ENCODE data around the gene RITA1. TPM values are rescaled to one million over a fixed set of nuclear protein-coding genes. Genes with fewer than 3 reads are reported as not detected.

RITA1 gene
- total and polyA plus RNA-seq, 2 donors (not counting 3 experiments of a cell fraction or from before 2014, with no cell fraction given), result 20.7 to 21.3 TPM

GRCh38 chr12:113174461-113175384, 10.8 kb upstream of the RITA1 start:
- Histone ChIP-seq H3K27me3 (ENCODE audit: control insufficient read depth in 2 of 2, insufficient read depth in 2 of 2, low read length in 2 of 2) (no peaks in the 10 kb centered on the region), H3K9me1 (replicated peaks; ENCODE audit: control insufficient read depth, extremely low read depth, insufficient read depth, low read length) (no peaks in the 10 kb centered on the region), H4K20me1 (replicated peaks; ENCODE audit: control insufficient read depth, extremely low read depth, insufficient read depth, low read length) (no peaks in the 10 kb centered on the region), H3K4me3 (replicated peaks in 1 of 3; ENCODE audit: insufficient read depth in 1 of 3, low read depth in 1 of 3, low read length in 3 of 3) (no peak overlapping the region), H3K4me1 (ENCODE audit: control insufficient read depth, extremely low read depth, insufficient read depth, low read length) (no peaks in the 10 kb centered on the region), H3K9me3 (replicated peaks; ENCODE audit: control insufficient read depth, insufficient read depth, low read length) (no peaks in the 10 kb centered on the region), H3K4me2 (ENCODE audit: insufficient read depth, low read length) (no peak overlapping the region), H2AFZ (ENCODE audit: low read depth, low read length) (no peak overlapping the region), H3K27ac (ENCODE audit: insufficient read depth, low read depth, low read length) (no peak overlapping the region), H3K9ac (replicated peaks; ENCODE audit: extremely low read depth, insufficient read depth, low read length) (no peak overlapping the region), H3K36me3 (ENCODE audit: control insufficient read depth in 2 of 2, extremely low read depth in 1 of 2, insufficient read depth in 2 of 2, low read length in 2 of 2) (peaks cover 28 to 57% of the 10 kb centered on the region in 2 experiments), H3K79me2 (ENCODE audit: control insufficient read depth, insufficient read depth, low read length) (no peaks in the 10 kb centered on the region)
- ChIA-PET POLR2A (no interaction called here), CTCF (interaction anchor here (1.0 to 6.4 kb wide), 19 partner anchors 9 to 250 kb away, joined by 3 to 83 read pairs (median 5); partner anchors contain the start of genes DDX54 and RITA1)
- DNase-seq (ENCODE audit: low read depth, low spot score) (peak; percentile 66), FAIRE-seq (peak; percentile 85)
- TF ChIP-seq CTCF (IDR thresholded peaks at IDR 0.05; ENCODE audit: extremely low read depth in 1 of 2, insufficient read depth in 1 of 2, low read depth in 1 of 2, low read length in 2 of 2) (peak; percentile 95), EZH2 (IDR thresholded peaks at IDR 0.05; ENCODE audit: borderline replicate concordance, low read depth, low read length, severe bottlenecking) (no peak)
- intact Hi-C loops (cut with micrococcal nuclease), result loop anchor here (1.0 kb wide), 2 partner anchors 126 to 182 kb away; no protein-coding TSS in a partner anchor
- dilution Hi-C loops (cut with MboI; ENCODE audit: extremely low pct_ligation_motif_present, low sequenced_read_pairs), result no loop called here
- no TSS peak for BruUV-seq (replicated peaks)

- intact Hi-C loops (cut with micrococcal nuclease) (no loop called here), dilution Hi-C loops (cut with MboI; ENCODE audit: extremely low pct_ligation_motif_present, low sequenced_read_pairs) (no loop called here)
- H3K27ac ChIP-seq (ENCODE audit: insufficient read depth, low read depth, low read length), result no peak overlapping the region
- BruUV-seq (replicated peaks), result no TSS peak
- POLR2A ChIA-PET, result no interaction called here
- no peak for DNase-seq (ENCODE audit: low read depth, low spot score)
- no peak for TF ChIP-seq GATA2 (IDR thresholded peaks at IDR 0.05; ENCODE audit: insufficient read depth, insufficient read length, low read depth, low read length)
- no peak for TF ChIP-seq JUN (IDR thresholded peaks at IDR 0.05; ENCODE audit: borderline replicate concordance, insufficient read depth, insufficient read length, low read depth)
- no peak for TF ChIP-seq POLR2AphosphoS5 (IDR thresholded peaks at IDR 0.05; ENCODE audit: insufficient read depth, low read depth, low read length)
- TF ChIP-seq MYC (IDR thresholded peaks at IDR 0.05; ENCODE audit: low read depth, low read length), result no peak
- no peak for TF ChIP-seq FOS (IDR thresholded peaks at IDR 0.05; ENCODE audit: borderline replicate concordance, insufficient read depth, low read length)
- TF ChIP-seq, protein P1, sequence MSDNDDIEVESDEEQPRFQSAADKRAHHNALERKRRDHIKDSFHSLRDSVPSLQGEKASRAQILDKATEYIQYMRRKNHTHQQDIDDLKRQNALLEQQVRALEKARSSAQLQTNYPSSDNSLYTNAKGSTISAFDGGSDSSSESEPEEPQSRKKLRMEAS (IDR thresholded peaks at IDR 0.05; ENCODE audit: insufficient read depth, insufficient read length), result no peak
- no peak for TF ChIP-seq POLR2A (IDR thresholded peaks at IDR 0.05; ENCODE audit: low read depth, low read length)
- TF ChIP-seq CTCF (IDR thresholded peaks at IDR 0.05; ENCODE audit: extremely low read depth in 1 of 2, insufficient read depth in 1 of 2, low read depth in 1 of 2, low read length in 2 of 2), result no peak
- no peak overlapping the region for H3K4me2 ChIP-seq (ENCODE audit: insufficient read depth, low read length)
- peaks cover 10 to 36% of the 10 kb centered on the region in 2 experiments for H3K36me3 ChIP-seq (ENCODE audit: control insufficient read depth in 2 of 2, extremely low read depth in 1 of 2, insufficient read depth in 2 of 2, low read length in 2 of 2)
- H3K9me3 ChIP-seq (replicated peaks; ENCODE audit: control insufficient read depth, insufficient read depth, low read length), result no peaks in the 10 kb centered on the region
- no peak overlapping the region for H3K9ac ChIP-seq (replicated peaks; ENCODE audit: extremely low read depth, insufficient read depth, low read length)
- no peaks in the 10 kb centered on the region for H3K9me1 ChIP-seq (replicated peaks; ENCODE audit: control insufficient read depth, extremely low read depth, insufficient read depth, low read length)
- no peak overlapping the region for H3K4me3 ChIP-seq (replicated peaks in 1 of 3; ENCODE audit: insufficient read depth in 1 of 3, low read depth in 1 of 3, low read length in 3 of 3)
- FAIRE-seq, result no peak
- CTCF ChIA-PET, result no interaction called here
- H3K27me3 ChIP-seq (ENCODE audit: control insufficient read depth in 2 of 2, insufficient read depth in 2 of 2, low read length in 2 of 2), result no peaks in the 10 kb centered on the region
- H3K4me1 ChIP-seq (ENCODE audit: control insufficient read depth, extremely low read depth, insufficient read depth, low read length), result peaks cover under 1% of the 10 kb centered on the region
- no peak overlapping the region for H2AFZ ChIP-seq (ENCODE audit: low read depth, low read length)
- H3K79me2 ChIP-seq (ENCODE audit: control insufficient read depth, insufficient read depth, low read length), result peaks cover 28% of the 10 kb centered on the region
- no peaks in the 10 kb centered on the region for H4K20me1 ChIP-seq (replicated peaks; ENCODE audit: control insufficient read depth, extremely low read depth, insufficient read depth, low read length)
Measured at GRCh38 chr12:113179023-113179422, 6.5 kb upstream of the RITA1 start.
